SK-N-MC (cell line): Measurements from ENCODE around the gene ADAMTS19.

Source experiments
- DNase-seq: peaks from one replicate; pipeline ENCODE4 v3.0.0-alpha.2; 2011; ENCODE audit warnings: low read depth, low spot score
- H3K27ac ChIP-seq: fragments of 200-600 bp; sonication (generic); 2 replicates; pipeline ENCODE4 v1.5.1; 2016; ENCODE audit warnings: mixed run types
- H3K36me3 ChIP-seq: fragments of 200-600 bp; sonication (generic); 2 replicates; pipeline ENCODE4 v1.6.1; 2017; ENCODE audit warnings: antibody characterized with exemption, low read length, mixed read lengths; ENCODE audit not compliant: insufficient read depth
- H3K4me3 ChIP-seq: fragments of 200-600 bp; sonication (generic); 2 replicates; pipeline ENCODE4 v1.5.1; 2016
- H3K9ac ChIP-seq: fragments of 200-600 bp; sonication (generic); 2 replicates; pipeline ENCODE4 v1.8.0; 2017; ENCODE audit warnings: mixed run types, mixed read lengths; ENCODE audit not compliant: insufficient read length
- H3K9me3 ChIP-seq: fragments of 200-600 bp; sonication (generic); 2 replicates; pipeline ENCODE4 v1.6.1; 2017; ENCODE audit warnings: low read depth, mild to moderate bottlenecking, antibody characterized with exemption, low read length, moderate library complexity, mixed read lengths
- EZH2 ChIP-seq: fragments of 200-600 bp; sonication (generic); IDR thresholded peaks from one replicate; pipeline ENCODE4 v1.6.1; 2017; ENCODE audit warnings: antibody characterized with exemption
- FOXP2 ChIP-seq: optimal IDR thresholded peaks from 2 replicates; pipeline ENCODE3; 2011; ENCODE audit warnings: mild to moderate bottlenecking, moderate library complexity; ENCODE audit not compliant: insufficient read depth; ENCODE audit errors: extremely low read length, control extremely low read depth
- POLR2AphosphoS5 ChIP-seq: IDR thresholded peaks from 2 replicates; pipeline ENCODE4 v1.6.1; 2012; ENCODE audit warnings: mild to moderate bottlenecking, low read depth, low read length, borderline replicate concordance

ADAMTS19 gene

GRCh38 chr5:129591508-129592160 lies 131.5 kb downstream of the ADAMTS19 start:
- DNase-seq: no peak
- H3K36me3 ChIP-seq: no peaks in the 10 kb centered on the region
- H3K4me3 ChIP-seq: no peak overlapping the region
- no peak overlapping the region for H3K27ac ChIP-seq
- no peak for TF ChIP-seq EZH2
- no peak for TF ChIP-seq FOXP2
- no peak for TF ChIP-seq POLR2AphosphoS5
- no peak overlapping the region for H3K9ac ChIP-seq
- no peaks in the 10 kb centered on the region for H3K9me3 ChIP-seq

GRCh38 chr5:129593525-129593924 lies 133.4 kb downstream of the ADAMTS19 start:
- no peak for TF ChIP-seq POLR2AphosphoS5
- TF ChIP-seq FOXP2: no peak
- no peak for TF ChIP-seq EZH2
- Histone ChIP-seq H3K9me3 (no peaks in the 10 kb centered on the region), H3K27ac (no peak overlapping the region), H3K36me3 (no peaks in the 10 kb centered on the region), H3K4me3 (no peak overlapping the region), H3K9ac (no peak overlapping the region)
- no peak for DNase-seq

- Histone ChIP-seq H3K27ac (no peak overlapping the region), H3K9ac (no peak overlapping the region), H3K9me3 (no peaks in the 10 kb centered on the region), H3K36me3 (no peaks in the 10 kb centered on the region), H3K4me3 (no peak overlapping the region)
- no peak for TF ChIP-seq FOXP2
- no peak for TF ChIP-seq EZH2
- TF ChIP-seq POLR2AphosphoS5: no peak
- DNase-seq: no peak
Measured at GRCh38 chr5:129601576-129601975, 141.5 kb downstream of the ADAMTS19 start.

- H3K9me3 ChIP-seq: no peaks in the 10 kb centered on the region
- no peak overlapping the region for H3K27ac ChIP-seq
- no peak overlapping the region for H3K9ac ChIP-seq
- DNase-seq: no peak
- TF ChIP-seq FOXP2 (no peak), EZH2 (no peak)
- H3K4me3 ChIP-seq: no peak overlapping the region
- H3K36me3 ChIP-seq: no peaks in the 10 kb centered on the region
Measured at GRCh38 chr5:129608350-129608749, 148.3 kb downstream of the ADAMTS19 start.

GRCh38 chr5:129609710-129610109 lies 149.6 kb downstream of the ADAMTS19 start:
- Histone ChIP-seq H3K36me3 (no peaks in the 10 kb centered on the region), H3K9me3 (no peaks in the 10 kb centered on the region), H3K9ac (no peak overlapping the region), H3K4me3 (no peak overlapping the region), H3K27ac (no peak overlapping the region)
- DNase-seq: no peak
- TF ChIP-seq POLR2AphosphoS5: no peak
- no peak for TF ChIP-seq FOXP2
- no peak for TF ChIP-seq EZH2

GRCh38 chr5:129616517-129616916 lies 156.4 kb downstream of the ADAMTS19 start:
- Histone ChIP-seq H3K9ac (no peak overlapping the region), H3K36me3 (no peaks in the 10 kb centered on the region)
- no peak for DNase-seq

GRCh38 chr5:129617206-129617605 lies 157.1 kb downstream of the ADAMTS19 start:
- Histone ChIP-seq H3K27ac (no peak overlapping the region), H3K9ac (no peak overlapping the region), H3K4me3 (no peak overlapping the region), H3K36me3 (no peaks in the 10 kb centered on the region), H3K9me3 (no peaks in the 10 kb centered on the region)
- TF ChIP-seq EZH2 (no peak), FOXP2 (no peak), POLR2AphosphoS5 (no peak)
- no peak for DNase-seq

More at GRCh38 chr5:129616517-129616916, 156.4 kb downstream of the ADAMTS19 start:
- H3K9me3 ChIP-seq: no peaks in the 10 kb centered on the region
- no peak overlapping the region for H3K27ac ChIP-seq
- H3K4me3 ChIP-seq: no peak overlapping the region
- TF ChIP-seq FOXP2 (no peak), EZH2 (no peak), POLR2AphosphoS5 (no peak)

GRCh38 chr5:129619782-129620181 lies 159.7 kb downstream of the ADAMTS19 start:
- Histone ChIP-seq H3K36me3 (no peaks in the 10 kb centered on the region), H3K4me3 (no peak overlapping the region), H3K27ac (no peak overlapping the region), H3K9ac (no peak overlapping the region), H3K9me3 (no peaks in the 10 kb centered on the region)
- TF ChIP-seq FOXP2 (no peak), EZH2 (no peak), POLR2AphosphoS5 (no peak)
- DNase-seq: no peak

GRCh38 chr5:129622531-129622930 lies 162.4 kb downstream of the ADAMTS19 start:
- H3K36me3 ChIP-seq: no peaks in the 10 kb centered on the region
- no peak overlapping the region for H3K27ac ChIP-seq
- H3K9me3 ChIP-seq: no peaks in the 10 kb centered on the region
- no peak overlapping the region for H3K4me3 ChIP-seq
- DNase-seq: no peak
- H3K9ac ChIP-seq: no peak overlapping the region
- TF ChIP-seq POLR2AphosphoS5: no peak
- TF ChIP-seq FOXP2: no peak
- TF ChIP-seq EZH2: no peak
